Renal pelvis (tissue), 12 donors: Measurements from ENCODE around the gene IL18R1. TPM values are rescaled to one million over a fixed set of nuclear protein-coding genes. Genes with fewer than 3 reads are reported as not detected.
"Not testable (repeated sequence)": the region's sequence is repeated elsewhere in the genome, so short reads cannot be mapped to it uniquely, and the experiment has no call there.

ENCODE experiments used
- DNase-seq: peaks from one replicate; pipeline ENCODE4 v3.0.0-alpha.2; 2013
- long read RNA-seq, 16 experiments: transcript quantifications; one replicate each; lab custom pipeline, GENCODE V29; 2026
- polyA plus RNA-seq, 3 donors: library from polyadenylated mRNA; unstranded; fragments of 120-200 nt; gene quantifications; one replicate each; pipeline ENCODE4 v1.2.1, GENCODE V29; 2013; ENCODE audit not compliant: insufficient read length in 3 of 3

Gene IL18R1, protein sequence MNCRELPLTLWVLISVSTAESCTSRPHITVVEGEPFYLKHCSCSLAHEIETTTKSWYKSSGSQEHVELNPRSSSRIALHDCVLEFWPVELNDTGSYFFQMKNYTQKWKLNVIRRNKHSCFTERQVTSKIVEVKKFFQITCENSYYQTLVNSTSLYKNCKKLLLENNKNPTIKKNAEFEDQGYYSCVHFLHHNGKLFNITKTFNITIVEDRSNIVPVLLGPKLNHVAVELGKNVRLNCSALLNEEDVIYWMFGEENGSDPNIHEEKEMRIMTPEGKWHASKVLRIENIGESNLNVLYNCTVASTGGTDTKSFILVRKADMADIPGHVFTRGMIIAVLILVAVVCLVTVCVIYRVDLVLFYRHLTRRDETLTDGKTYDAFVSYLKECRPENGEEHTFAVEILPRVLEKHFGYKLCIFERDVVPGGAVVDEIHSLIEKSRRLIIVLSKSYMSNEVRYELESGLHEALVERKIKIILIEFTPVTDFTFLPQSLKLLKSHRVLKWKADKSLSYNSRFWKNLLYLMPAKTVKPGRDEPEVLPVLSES
- polyA plus RNA-seq: 1 to 10 TPM; 2.0 to 3.7 (median 2.4) TPM
- long read RNA-seq, donor 1: 0 reads
- long read RNA-seq, donor 2: 0 reads
- long read RNA-seq, donor 3: 0 reads
- long read RNA-seq, donor 4: 0 reads
- long read RNA-seq, donor 5: 0 reads
- long read RNA-seq, donor 6: 0 reads
- long read RNA-seq, donor 7: 0 reads
- long read RNA-seq, donor 8: 0 reads
- long read RNA-seq, donor 9: 0 reads
- long read RNA-seq, donor 10: 0 reads
- long read RNA-seq, donor 11: 0 reads
- long read RNA-seq, donor 12: 0 reads
- long read RNA-seq, donor 13: 0 reads
- long read RNA-seq, donor 14: 0 reads
- long read RNA-seq, donor 15: 0 reads
- long read RNA-seq, donor 16: 0 reads

DNA sequence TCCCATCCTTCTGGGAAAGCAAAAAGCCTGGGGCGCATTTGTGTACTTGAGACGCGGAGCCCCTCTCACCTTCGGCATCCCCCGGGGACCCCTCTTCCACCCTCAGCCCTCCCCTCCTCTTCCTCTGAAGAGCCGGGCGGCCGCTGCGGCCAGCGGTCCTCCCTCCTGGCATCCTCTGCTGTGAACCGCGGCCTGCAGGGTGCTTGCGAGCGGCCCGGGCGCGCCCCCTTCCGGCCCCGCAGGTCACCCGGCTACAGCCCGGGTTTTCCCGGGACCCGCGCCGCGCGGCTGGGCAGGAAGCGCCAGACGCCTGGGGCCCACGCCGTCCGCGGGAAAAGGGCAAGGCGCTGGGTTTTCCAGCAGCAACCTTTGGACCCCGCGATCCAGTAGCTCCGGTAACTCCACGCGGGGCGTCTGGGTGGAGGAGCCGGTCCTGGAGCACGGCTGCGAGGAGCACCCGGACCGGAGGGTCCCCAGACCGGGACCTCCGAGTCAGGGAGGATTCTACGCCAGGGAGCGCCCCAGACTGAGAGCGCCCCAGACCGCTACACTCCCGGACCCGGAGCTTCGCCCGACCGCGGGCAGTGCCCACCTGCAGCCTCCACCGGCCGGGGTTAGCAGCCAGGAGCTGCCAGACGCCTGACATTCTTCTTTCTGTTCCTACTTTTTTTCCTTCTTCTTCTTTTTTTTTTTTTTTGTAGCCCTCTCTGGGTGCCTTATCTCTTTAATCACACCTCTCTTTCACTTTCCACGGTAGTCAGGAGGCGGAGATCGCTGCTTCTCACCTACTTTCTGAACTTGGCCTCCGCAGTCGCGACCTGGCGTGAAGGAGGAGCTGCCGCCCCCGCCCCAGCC lies at the start of gene IL18R1:
TSS of gene IL18R1 (plus strand) at position 271 of the 855 bp plus-strand sequence. CDS start 6,865 bp downstream, outside the sequence.
- DNase-seq: peak; percentile 69

DNA sequence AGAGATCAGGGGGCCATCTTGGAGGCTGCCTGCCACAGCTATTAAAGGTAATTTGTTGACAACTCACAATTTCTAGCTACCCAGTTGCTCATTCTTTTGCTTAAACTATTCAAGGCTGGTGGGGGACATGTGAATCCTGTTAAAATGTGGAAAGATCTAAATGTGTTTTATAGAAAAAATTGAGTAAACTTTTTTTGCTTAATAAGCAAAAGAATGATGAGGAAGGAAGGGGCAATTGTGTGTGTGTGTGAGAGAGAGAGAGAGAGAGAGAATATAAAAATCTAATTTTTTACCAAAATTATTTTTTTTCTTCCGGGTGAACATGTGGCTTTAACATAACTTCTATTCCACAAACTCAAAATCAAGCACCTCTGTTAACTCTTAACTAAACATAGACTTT lies 49.5 kb upstream of the IL18R1 start:
- no peak for DNase-seq

DNA sequence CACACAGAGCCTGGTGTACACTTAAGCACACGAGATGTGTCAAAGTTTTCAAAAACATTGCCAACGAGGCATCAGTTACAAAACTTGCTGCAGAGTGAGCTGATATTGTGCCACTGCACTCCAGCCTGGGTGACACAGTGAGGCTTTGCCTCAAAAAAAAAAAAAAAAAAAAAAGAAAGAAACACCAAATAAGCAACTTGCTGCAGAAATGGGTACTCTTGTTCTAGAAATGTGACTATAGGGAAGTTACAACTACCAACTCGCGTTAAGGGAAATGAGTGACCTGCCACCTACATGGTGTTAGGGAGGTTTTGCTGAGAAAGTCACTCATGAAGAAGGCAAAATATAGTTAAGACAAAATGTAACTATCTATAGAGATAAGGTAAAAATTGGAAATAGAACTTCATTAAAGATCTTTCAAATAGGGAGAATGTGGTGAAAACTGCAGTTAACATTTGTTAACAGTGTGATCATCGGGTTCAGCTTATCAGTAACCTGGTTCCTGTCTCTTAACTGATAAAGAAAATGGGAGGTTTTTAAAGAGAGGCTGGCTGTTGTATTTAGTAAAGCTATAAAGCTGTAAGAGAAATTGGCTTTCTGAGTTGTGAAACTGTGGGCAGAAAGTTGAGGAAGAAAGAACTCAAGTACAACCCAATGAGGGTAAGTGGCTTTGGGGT lies 44.5 kb upstream of the IL18R1 start, which contains the start of gene IL1RL1:
TSS of gene IL1RL1 (plus strand) at position 600 of the 677 bp plus-strand sequence. CDS start 26,702 bp downstream, outside the sequence.
- no peak for DNase-seq

DNA sequence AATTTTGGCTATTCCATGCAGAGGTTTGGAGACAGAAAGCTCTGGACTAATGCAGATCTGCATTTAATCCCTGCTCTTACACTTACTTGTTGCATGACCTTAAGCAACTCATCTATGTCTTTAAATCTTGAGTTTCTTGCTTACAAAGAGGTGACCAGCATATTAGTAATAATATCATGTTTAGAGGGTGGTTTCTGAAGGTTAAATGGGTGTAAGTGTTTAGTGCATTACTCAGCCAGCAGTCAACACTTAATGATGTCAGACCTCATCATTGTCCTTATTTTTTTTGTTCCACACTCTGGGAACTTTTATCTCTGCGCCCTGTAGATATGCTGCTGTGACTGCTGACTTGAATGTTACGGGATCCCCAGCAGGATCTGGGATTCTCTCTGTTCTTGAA lies 42.6 kb upstream of the IL18R1 start:
- no peak for DNase-seq

DNA sequence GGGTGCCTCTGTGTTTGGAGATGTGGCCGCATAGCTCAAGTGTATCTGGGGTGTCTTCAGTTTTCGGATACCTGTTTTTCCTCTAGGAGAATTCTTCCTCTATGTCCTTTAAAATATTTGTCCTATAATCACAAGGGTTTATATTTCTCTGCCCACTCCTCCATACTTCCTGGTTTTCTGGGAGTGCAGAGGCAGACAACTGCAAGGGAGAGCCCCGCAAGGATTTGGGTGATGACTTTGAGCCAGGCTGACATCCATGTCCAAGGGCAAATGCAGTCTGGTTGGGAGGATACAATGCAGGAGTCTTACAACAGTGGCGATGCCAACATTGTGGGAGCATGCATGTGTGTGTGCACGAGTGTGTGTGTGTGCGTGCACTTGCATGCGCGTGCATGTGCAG lies 42.1 kb upstream of the IL18R1 start:
- DNase-seq: no peak

DNA sequence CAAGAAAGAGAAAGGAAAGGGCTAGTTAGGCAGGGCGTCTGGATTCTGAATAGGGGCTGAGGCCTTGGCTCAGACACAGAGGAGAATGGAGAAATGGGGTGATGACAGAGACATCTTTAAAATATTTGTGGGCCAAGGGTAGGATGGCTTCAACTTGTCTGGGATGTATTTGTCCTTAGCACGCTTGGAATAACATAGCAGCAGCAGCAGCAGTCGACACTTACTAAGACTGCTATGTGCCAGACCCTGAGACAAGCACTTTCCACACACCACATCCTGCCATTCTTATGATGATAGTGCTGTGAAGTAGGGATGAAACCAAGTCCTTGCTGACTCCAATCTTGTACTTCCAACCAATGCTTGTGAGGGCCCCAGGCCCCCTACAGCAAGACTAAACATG lies 41.6 kb upstream of the IL18R1 start:
- no peak for DNase-seq

DNA sequence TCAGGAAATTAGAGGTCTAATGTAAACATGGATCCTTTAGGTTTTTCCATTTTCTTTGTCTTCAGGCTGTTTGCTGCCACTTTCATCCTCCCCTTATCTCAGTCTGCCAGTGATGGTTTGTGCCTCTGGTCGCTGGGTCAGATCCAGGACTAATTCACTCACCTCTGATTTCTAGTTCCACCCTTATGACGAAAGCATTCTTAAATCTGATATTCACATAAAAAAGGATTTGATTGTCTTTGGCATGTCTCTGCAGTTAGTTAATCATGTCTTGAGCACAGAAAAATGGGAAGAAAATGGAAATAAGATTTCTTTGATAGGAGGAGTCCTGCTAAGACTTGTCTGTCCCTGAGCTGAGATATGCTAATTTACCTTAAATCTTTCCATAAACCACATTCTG lies 39.7 kb upstream of the IL18R1 start:
- DNase-seq: no peak

DNA sequence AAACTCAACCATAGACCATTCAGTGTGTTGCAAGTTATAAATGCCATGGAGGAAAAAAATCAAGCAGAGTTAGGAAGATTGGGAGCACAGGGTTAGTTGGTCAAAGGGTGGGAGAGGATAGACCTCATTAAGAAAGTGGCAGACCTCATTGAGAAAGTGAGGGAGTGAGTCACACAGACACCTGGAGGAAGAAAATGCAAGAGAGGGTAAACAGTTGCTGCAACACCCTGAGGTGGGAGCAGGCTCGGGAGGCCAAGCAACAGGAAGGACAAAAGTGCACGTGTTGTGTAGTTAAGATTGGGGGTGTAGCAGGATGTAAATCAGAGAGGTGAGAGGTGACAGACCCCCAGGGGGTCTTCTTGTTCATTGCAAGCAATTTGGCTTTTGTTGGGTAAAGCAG lies 37.9 kb upstream of the IL18R1 start:
- no peak for DNase-seq

DNA sequence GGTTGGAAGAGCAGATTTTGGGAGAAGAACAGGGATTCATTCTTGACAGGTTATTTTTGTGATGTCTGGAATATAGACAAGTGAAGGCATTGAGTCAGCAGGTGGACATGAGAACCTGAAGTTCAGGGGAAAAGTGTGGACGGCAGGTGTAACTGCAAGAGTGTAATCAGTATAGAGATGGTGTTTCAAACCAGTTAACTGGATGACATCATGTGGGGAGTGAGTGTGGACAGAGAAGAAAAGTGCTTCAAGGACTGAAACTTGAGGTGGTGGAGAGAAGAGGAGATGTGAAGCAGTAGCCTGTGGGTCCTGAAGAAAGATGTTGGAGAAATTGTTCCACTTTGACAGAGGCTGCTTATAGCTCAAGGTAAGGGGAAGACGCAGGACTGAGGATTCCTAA lies 37.2 kb upstream of the IL18R1 start:
- no peak for DNase-seq

DNA sequence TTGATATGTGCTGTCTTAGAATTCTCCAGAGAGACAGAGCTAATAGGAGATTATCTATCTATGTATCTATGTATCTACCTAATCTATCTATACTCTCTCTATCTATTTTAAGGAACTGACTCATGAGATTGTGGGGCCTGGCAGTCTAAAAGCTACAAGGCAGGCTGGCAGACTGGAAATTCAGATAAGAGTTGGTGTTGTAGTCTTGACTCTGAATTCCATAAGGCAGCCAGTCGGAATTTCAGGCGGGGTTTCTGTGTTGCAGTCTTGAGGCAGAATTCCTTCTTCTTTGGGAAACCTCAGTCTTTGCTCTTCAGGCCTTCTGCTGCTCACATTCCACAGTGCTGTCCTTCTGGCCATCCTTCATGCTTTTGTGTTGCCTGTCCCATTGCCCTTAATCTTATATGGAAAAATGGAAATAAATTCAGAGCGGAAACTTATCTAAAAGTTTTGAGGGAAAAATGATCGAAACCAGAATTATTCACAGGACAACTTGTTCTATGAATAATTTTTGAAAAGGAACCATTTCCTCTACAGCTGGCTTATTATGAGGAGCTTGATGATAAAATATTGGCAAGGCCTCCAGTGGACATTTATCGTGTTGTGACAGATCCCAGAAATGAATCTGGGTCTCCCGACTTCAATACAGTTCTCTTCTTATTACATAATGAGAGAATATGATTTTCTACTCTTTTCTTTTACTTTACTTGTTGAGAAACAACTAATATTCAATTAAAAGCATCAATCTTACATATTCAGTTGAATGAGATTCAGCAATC lies 33.5 kb upstream of the IL18R1 start:
- no peak for DNase-seq

DNA sequence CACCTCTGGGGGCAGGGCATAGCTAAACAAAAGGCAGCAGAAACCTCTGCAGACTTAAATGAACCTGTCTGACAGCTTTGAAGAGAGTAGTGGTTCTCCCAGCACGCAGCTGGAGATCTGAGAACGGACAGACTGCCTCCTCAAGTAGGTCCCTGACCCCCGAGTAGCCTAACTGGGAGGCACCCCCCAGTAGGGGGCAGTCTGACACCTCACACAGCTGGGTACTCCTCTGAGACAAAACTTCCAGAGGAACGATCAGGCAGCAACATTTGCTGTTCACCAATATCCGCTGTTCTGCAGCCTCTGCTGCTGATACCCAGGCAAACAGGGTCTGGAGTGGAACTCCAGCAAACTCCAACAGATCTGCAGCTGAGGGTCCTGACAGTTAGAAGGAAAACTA lies 30.7 kb upstream of the IL18R1 start:
- DNase-seq: not testable (repeated sequence)

DNA sequence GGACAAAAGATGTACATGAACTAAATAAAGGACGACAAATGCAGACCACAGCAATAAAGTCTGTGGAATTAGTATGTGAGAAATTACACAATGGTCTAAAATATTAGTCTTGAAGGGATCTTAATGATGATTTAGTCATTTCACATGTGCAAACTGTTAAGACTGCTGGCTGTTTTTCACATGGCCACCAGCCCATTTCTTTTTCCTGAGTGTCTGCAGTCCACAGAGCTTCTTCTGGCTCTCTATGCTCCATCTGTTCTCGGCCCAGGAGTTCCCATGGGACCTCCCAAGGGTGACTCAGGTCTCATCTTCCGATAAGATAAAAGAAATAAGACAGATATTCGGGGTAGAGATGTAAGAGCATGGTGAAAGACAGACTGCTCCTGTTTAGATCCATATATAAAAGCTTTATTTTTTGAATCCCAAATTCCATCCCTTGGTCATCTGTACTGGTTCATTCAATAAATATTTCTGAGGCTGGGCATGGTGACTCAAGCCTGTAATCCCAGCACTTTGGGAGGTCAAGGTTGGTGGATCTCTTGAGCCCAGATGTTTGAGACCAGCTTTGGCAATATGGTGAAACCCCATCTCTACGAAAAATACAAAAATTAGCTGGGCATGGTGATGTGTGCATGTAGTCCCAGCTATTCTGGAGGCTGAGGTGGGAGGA lies 24.1 kb upstream of the IL18R1 start:
- DNase-seq: no peak

DNA sequence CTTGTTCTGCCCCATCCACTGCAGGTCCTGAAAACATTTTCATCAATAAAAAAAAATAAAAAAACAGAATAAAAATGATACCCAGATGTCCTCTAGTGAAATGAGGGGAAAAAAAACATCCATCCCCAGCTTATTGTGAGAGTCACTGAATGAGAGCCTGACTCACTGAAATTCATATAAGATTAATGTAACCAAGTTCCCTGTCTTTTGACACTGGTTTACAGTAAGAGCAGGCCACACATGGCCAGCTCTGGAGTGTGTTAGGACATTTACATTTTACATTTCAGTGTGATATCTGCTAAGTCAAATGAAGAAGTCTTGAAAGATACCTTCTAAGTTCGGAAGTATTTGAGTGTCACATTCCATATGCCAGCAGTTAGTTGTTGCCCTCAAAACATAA lies 21.1 kb upstream of the IL18R1 start:
- DNase-seq: no peak

DNA sequence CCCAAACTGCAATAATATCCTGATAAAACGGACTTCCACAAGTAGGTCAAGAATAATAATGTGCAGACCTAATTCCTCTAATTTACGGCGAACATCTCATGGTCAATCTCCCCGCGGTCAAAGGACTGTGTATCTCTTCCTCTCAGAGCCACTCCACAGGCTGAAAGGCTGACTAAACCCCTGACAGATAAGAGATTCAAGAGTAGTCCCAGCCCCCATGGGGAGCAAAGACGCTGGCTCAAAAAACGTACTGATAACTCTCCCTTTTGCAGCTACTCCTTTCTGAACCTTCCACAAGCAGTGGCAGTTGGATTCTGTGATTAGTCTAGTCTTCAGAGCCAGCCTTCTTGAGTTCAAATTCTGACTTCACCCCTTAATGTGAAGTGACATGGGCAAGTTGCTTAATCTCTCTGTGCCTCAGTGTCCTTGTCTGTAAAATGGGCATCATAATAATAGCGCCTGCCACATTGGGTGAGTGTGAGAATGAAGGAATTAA lies 19.7 kb upstream of the IL18R1 start:
- peak; percentile 20 for DNase-seq

DNA sequence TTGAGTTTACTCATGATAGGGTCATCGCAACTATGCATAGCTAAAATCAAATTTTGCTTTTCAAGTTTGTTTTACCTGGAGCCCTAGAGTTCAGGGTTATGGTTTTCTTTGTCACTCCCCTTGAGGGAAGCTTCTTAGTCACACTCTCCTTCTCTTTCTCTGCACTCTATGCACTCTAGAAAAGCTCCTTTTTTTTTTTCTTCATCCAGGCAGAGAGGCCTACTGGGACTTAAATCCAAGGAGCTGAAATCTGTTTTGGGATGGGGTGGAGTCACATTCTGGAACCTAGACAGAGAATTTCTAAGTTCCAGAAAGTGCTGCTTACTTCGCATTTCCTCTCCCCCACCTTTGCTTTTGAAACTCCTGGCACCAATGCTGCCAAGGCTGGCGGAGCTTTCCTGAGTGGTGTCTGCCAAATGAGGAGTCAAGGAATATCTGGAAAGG lies 19.1 kb upstream of the IL18R1 start:
- no peak for DNase-seq

DNA sequence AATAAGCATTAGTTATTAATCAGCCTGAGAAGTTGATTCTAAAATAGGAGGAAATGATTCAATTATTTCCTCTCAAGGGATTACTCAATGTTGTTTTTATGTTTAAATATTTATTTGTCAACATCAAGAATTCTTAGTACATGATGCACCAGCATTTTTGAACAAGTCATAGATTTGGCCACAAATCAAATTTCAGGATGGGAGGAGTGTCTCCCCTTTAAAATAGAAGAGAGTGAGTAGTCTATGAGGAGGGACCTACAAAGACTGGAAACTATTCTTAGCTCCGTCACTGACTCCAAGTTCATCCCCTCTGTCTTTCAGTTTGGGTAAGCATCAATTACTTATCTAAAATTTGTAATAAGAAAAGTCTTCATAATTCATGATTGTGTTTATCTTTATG lies 18.6 kb upstream of the IL18R1 start:
- no peak for DNase-seq

DNA sequence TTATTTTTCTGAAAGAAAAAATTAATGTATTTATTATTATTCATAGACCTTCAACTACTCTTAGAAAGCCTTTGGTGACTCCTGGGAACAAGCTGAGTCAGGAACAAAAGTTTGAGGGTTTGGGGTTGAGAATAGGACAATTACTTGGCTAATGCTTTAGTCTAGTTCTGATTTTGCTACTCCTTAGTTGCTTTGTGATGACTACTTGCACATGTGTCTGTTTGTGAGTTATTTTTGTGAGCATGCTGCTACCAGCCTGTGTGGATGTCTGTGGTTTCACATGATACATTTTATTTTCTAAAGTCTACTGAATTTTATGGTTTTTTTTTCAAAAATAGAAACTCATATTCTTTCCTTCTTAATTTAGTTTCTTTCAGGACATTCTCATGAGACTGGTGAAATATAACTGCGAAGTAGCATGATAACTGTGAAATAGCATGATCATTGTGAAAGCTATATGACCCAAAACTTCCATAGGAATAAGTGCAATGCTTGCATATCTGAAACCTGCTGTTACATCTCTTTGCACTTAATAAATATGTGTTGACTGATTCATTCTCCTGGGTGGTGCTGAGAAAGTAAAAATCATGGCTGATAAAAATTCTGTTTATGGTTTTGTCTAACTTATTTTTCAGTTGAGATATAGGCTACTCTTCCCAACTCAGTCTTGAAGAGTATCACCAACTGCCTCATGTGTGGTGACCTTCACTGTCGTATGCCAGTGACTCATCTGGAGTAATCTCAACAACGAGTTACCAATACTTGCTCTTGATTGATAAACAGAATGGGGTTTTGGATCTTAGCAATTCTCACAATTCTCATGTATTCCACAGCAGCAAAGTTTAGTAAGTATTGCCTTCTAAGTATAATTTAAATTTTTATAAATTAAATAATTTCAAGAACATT lies 17.9 kb upstream of the IL18R1 start:
- no peak for DNase-seq

DNA sequence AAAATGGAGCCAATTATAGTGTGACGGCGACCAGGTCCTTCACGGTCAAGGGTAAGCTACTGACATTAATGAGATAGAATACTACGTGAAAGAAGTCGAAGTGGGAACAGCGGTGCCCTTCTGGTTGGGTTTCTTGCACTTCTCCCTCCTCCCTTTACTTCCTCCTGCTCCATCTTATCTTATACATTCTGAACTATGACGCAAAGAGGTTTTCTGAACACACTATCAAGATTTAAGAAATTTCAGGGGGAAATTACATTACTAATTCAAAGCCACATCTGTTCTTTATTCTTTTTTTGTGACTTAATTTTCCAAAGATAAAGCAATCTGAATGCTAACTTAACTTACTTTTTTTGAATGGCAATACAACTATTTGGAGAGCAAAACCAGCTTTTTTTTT lies 14.8 kb upstream of the IL18R1 start:
- DNase-seq: no peak

DNA sequence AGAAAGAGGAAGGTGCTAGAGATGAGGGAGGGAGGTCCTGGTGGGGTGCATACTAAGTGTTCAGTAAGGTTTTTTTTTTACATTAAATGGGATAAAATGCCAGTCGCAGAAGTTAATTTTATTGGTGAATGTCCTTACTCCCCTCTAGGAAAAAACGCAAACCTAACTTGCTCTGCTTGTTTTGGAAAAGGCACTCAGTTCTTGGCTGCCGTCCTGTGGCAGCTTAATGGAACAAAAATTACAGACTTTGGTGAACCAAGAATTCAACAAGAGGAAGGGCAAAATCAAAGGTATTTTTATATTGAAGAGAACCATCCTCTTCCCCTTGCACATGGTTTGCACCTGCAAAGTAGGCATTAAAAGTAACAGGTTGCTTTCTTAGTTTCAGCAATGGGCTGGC lies 12.7 kb upstream of the IL18R1 start:
- DNase-seq: peak; percentile 15
